GM12873 (cell line): ENCODE measurements around the gene ZBTB7B.

Experiments used
- CTCF ChIP-seq: IDR thresholded peaks from 2 replicates; pipeline ENCODE4 v1.5.1; 2012; ENCODE audit warnings: low read depth, mild to moderate bottlenecking, moderate library complexity, low read length, control low read depth; ENCODE audit not compliant: insufficient read depth; ENCODE audit errors: missing control alignments

ZBTB7B gene

GRCh38 chr1:155008015-155008941 is 5.7 kb downstream of the ZBTB7B start:
- TF ChIP-seq CTCF: no peak

DNA sequence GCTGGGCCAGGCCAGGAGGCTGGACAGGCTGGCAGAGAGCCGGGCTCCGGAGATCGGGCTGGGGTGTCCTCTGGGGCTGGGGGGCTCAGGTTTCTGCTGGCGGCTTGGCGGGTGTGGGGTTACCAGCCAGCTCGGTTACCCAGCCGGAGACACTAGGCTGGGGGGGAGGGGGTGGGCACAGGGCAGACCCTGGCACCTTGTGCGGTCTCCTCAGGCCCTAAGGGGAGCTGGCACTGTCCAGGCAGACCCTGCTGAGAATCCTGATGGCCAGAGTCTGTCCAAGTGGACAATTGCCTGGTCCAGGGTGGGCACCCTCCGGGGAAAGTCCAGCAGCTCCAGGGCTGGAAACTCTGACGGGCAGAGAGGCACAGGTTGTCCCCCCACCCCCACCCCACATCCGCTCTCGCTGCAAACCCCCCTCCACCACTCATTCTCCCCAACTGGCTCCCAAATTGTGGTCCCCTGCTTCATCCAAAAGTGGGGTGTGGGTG is 6.7 kb downstream of the ZBTB7B start:
- TF ChIP-seq CTCF: no peak

DNA sequence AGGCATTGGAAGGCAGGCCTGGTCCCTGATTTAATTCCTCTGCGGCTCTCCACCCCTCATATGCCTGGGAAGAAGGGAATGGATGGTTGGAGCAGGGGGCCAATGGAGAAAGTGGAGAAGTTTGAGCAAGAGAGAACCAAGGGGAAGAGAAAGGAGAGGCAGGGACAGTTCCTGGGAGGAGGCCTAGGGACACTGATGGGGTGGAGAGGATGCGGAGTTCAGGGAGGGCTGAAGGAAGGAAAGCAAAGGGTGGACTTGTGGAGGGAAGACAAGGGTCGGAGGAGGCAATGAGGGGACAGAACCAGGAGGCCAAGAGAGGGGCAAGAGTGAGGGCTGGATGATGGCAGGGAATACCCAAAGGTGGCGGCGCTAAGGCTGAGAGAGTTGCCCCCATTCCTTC is 7.1 kb downstream of the ZBTB7B start:
- no peak for TF ChIP-seq CTCF

- TF ChIP-seq CTCF: no peak
Measured at GRCh38 chr1:155010211-155010918, 7.8 kb downstream of the ZBTB7B start.

GRCh38 chr1:155011004-155011416 is 8.4 kb downstream of the ZBTB7B start:
- TF ChIP-seq CTCF: no peak

GRCh38 chr1:155011437-155012025 is 8.9 kb downstream of the ZBTB7B start:
- TF ChIP-seq CTCF: no peak
